Tibial nerve (tissue), 4 donors: ENCODE measurements around the gene FAM81B. TPM values are rescaled to one million over a fixed set of nuclear protein-coding genes. Genes with fewer than 3 reads are reported as not detected.

Experiments
- DNase-seq, 2 donors: peaks; one replicate each; pipeline ENCODE4 v3.0.0-alpha.2; 2019; ENCODE audit warnings: low spot score in 2 of 2
- H3K27ac ChIP-seq, 4 donors: fragments of 200-600 bp; sonication (generic) in 3 of 4; one replicate each; pipeline ENCODE4 v1.5.1; 2017 to 2019; ENCODE audit warnings: mild to moderate bottlenecking in 1 of 4
- H3K27me3 ChIP-seq, 2 donors: fragments of 200-600 bp; sonication (generic) in 1 of 2; one replicate each; pipeline versions ENCODE4 v1.5.1 to v1.6.0; 2017 to 2019
- H3K36me3 ChIP-seq, 3 donors: fragments of 200-600 bp; sonication (generic); one replicate each; pipeline ENCODE4 v1.5.1; 2018 to 2019
- H3K4me1 ChIP-seq, 4 donors: fragments of 200-600 bp; sonication (generic) in 3 of 4; one replicate each; pipeline ENCODE4 v1.5.1; 2017 to 2019
- H3K4me3 ChIP-seq, 4 donors: fragments of 200-600 bp; sonication (generic) in 3 of 4; one replicate each; pipeline ENCODE4 v1.5.1; 2017 to 2019; ENCODE audit warnings: mild to moderate bottlenecking in 1 of 4, moderate library complexity in 1 of 4
- H3K9me3 ChIP-seq, 4 donors: fragments of 200-600 bp; sonication (generic) in 3 of 4; one replicate each; pipeline ENCODE4 v1.5.1; 2017 to 2019
- EP300 ChIP-seq, 2 donors: sonication (generic); formaldehyde crosslinking; IDR thresholded peaks; one replicate each; pipeline ENCODE4 v1.6.1; 2017; ENCODE audit warnings: antibody characterized with exemption in 2 of 2, mild to moderate bottlenecking in 1 of 2
- POLR2A ChIP-seq, 2 donors: fragments of 450-650 bp; IDR thresholded peaks; one replicate each; pipeline ENCODE4 v1.6.1; 2017; ENCODE audit warnings: antibody characterized with exemption in 2 of 2, mild to moderate bottlenecking in 2 of 2, moderate library complexity in 2 of 2
- WGBS, 2 donors: methylation state at CpG; one replicate each; pipeline ENCODE4 v1.1.5; 2018; 5-methylcytosine and 5-hydroxymethylcytosine counted together
- total RNA-seq, 4 donors: library from RNA; depleted of rRNA; stranded (reverse); fragments of >200 nt; gene quantifications; one replicate each; pipeline ENCODE4 v1.1.0, GENCODE V29; 2016
- TF ChIP-seq, protein P1 (sequence below), 5 experiments: fragments of 200-600 bp in 3 of 5; fragments of 450-650 bp in 2 of 5; sonication (generic) in 3 of 5; IDR thresholded peaks; one replicate each; pipeline ENCODE4 v1.5.1; 2016 to 2019; ENCODE audit warnings: antibody characterized with exemption in 5 of 5, mild to moderate bottlenecking in 3 of 5, moderate library complexity in 2 of 5

The FAM81B gene
- total RNA-seq, 4 donors from 2014 or later, result not detected

DNA sequence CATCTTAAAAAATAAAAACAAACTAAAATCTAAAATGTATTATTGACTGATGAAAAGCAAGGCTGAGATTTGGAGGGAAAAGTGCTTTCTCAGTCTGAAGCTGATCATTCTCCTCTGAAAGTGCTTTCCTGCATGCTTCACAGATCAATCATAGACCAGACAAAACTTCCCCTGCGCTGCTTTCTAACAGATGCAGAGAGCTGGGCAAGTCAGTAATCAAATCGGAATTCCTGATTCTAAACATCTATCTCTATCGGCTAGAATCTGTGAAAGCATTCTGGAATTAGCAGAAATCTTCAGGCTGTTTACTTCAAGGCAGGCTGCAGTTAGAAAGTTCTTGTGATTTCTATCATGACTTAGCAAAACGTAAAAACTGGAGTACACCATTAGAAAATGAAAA, 15.6 kb upstream of the FAM81B start:
- DNase-seq, result no peak
- TF ChIP-seq, protein P1, sequence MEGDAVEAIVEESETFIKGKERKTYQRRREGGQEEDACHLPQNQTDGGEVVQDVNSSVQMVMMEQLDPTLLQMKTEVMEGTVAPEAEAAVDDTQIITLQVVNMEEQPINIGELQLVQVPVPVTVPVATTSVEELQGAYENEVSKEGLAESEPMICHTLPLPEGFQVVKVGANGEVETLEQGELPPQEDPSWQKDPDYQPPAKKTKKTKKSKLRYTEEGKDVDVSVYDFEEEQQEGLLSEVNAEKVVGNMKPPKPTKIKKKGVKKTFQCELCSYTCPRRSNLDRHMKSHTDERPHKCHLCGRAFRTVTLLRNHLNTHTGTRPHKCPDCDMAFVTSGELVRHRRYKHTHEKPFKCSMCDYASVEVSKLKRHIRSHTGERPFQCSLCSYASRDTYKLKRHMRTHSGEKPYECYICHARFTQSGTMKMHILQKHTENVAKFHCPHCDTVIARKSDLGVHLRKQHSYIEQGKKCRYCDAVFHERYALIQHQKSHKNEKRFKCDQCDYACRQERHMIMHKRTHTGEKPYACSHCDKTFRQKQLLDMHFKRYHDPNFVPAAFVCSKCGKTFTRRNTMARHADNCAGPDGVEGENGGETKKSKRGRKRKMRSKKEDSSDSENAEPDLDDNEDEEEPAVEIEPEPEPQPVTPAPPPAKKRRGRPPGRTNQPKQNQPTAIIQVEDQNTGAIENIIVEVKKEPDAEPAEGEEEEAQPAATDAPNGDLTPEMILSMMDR (IDR thresholded peaks at IDR 0.05), result no peak
- TF ChIP-seq POLR2A (IDR thresholded peaks at IDR 0.05) (no peak), EP300 (IDR thresholded peaks at IDR 0.05) (no peak)
- Histone ChIP-seq H3K36me3 (no peaks in the 10 kb centered on the region), H3K4me1 (no peaks in the 10 kb centered on the region), H3K27me3 (no peaks in the 10 kb centered on the region), H3K27ac (no peak overlapping the region), H3K9me3 (peaks cover 0 to 9% (median 0%) of the 10 kb centered on the region in 4 donors), H3K4me3 (no peak overlapping the region)
- WGBS, 2 donors, result 72 to 83% methylated on average over 4 of the region's 4 CpGs

DNA sequence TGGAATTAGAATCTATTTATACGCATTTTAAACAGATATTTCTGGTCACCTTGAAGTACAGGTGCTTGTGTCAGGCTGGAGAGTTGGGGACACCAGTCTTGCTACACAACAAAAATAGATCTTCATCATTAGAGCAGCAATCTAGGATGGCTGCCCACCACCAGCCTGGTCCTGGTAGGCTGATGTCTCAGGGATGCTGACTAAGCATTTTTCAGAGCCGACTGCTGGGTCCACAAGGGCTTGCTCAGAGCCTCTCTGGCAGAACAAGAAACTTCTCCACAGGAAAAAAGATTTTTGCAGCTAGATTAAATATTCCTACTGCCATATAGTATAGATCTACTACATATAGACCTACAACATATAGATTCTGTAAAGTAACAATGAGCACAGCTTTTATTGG, 12.0 kb upstream of the FAM81B start:
- TF ChIP-seq, protein P1 (IDR thresholded peaks at IDR 0.05), result no peak
- TF ChIP-seq POLR2A (IDR thresholded peaks at IDR 0.05) (no peak), EP300 (IDR thresholded peaks at IDR 0.05) (no peak)
- WGBS, 2 donors, result 61 to 65% methylated on average over 2 of the region's 2 CpGs

DNA sequence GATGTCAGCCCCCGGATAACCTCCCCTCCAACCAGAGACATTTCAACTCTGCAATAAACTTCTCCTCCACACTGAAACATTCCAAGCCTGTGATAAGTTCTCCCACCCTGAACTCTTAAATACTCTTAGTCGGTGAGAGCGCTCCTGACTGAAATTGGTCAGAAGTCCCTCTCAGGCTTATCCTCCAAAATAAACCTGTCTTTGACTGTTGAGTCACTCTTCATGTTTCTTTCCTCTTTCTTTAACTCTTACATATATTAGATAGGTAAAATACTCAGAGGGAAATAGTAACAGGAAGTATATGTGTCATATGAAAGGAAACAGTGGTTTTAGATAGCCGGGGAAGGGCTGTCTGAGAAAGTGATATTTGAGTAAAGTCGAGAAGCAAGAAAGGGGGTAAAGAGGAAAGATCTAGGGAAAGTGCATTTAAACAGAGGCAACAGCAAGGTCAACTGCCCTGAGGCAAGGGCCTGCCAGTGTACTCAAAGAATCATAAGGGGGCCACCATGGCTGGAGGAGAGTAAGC, 11.0 kb upstream of the FAM81B start:
- Histone ChIP-seq H3K36me3 (no peaks in the 10 kb centered on the region), H3K4me3 (no peak overlapping the region), H3K27ac (no peak overlapping the region), H3K9me3 (peaks cover 0 to 14% (median 0%) of the 10 kb centered on the region in 4 donors), H3K4me1 (no peaks in the 10 kb centered on the region), H3K27me3 (no peaks in the 10 kb centered on the region)
- 89 to 90% methylated on average over 5 of the region's 5 CpGs for WGBS, 2 donors
- TF ChIP-seq POLR2A (IDR thresholded peaks at IDR 0.05), result no peak
- TF ChIP-seq, protein P1 (IDR thresholded peaks at IDR 0.05), result no peak
- no peak for TF ChIP-seq EP300 (IDR thresholded peaks at IDR 0.05)
- no peak for DNase-seq

More for the DNA sequence above, 12.0 kb upstream of the FAM81B start:
- H3K36me3 ChIP-seq, result no peaks in the 10 kb centered on the region
- peaks cover 0 to 14% (median 0%) of the 10 kb centered on the region in 4 donors for H3K9me3 ChIP-seq
- H3K4me1 ChIP-seq, result no peaks in the 10 kb centered on the region
- no peak overlapping the region for H3K4me3 ChIP-seq
- DNase-seq, result no peak
- H3K27ac ChIP-seq, result no peak overlapping the region
- no peaks in the 10 kb centered on the region for H3K27me3 ChIP-seq

DNA sequence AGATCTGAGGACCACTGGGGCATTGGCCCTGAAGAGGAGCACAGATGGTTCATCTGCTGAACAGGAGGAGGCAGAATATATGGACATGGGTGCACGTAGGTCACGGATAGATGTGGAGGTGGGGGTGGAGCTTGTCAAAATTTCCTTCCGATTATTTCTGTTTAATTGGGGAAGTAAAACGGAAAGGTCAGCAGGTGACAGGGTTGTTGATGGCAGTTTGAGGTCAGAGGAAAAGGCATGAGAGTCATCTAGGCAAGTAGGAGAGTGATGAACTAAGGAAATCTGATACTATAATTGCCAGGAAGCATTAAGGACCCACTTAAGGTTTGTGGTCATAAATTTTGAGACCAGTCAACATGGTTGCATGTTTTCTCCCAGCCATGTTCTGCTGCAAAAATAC, 8.4 kb upstream of the FAM81B start:
- TF ChIP-seq POLR2A (IDR thresholded peaks at IDR 0.05), result no peak
- TF ChIP-seq, protein P1 (IDR thresholded peaks at IDR 0.05), result no peak
- no peak for TF ChIP-seq EP300 (IDR thresholded peaks at IDR 0.05)
- Histone ChIP-seq H3K4me3 (no peak overlapping the region), H3K36me3 (no peaks in the 10 kb centered on the region), H3K27me3 (no peaks in the 10 kb centered on the region), H3K4me1 (no peaks in the 10 kb centered on the region), H3K9me3 (peaks cover 0 to 16% (median 0%) of the 10 kb centered on the region in 4 donors), H3K27ac (no peak overlapping the region)
- WGBS, 2 donors, result 31 to 34% methylated on average over 4 of the region's 4 CpGs
- DNase-seq, result no peak

DNA sequence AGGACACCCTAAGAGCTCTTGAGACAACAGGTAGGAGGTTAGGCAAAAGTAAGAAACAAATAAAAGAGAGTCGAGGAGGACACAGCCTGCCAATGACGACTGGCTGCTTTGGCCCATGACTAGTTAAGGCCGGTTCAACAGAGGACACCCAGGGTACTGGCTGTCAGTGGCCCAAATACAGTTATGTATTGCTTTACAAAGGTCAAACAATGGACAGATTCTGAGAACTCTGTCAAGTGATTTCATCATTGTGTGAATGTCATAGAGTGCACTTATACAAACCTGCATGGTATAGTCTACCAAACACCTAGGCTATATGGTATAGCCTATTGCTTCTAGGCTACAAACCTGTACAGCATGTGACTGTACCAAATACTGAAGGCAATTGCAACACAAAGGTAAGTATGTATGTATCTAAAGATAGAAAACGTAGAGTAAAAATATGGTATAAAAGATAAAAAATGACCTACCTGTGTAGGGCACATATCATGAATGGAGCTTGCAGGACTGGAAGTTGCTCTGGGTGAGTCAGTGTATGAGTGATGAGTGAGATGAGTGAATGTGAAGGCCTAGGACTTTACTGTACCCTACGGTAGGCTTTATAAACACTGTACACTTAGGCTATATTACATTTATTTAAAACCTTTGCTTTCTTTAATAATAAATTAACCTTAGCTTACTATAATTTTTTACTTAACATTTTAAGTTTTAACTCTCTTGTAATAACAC, 6.5 kb upstream of the FAM81B start:
- 76 to 81% methylated on average over 5 of the region's 5 CpGs for WGBS, 2 donors
- H3K4me3 ChIP-seq, result no peak overlapping the region
- peaks cover 0 to 19% (median 0%) of the 10 kb centered on the region in 4 donors for H3K9me3 ChIP-seq
- no peak for DNase-seq
- TF ChIP-seq, protein P1 (IDR thresholded peaks at IDR 0.05), result no peak
- TF ChIP-seq EP300 (IDR thresholded peaks at IDR 0.05) (no peak), POLR2A (IDR thresholded peaks at IDR 0.05) (no peak)
- no peaks in the 10 kb centered on the region for H3K36me3 ChIP-seq
- no peaks in the 10 kb centered on the region for H3K4me1 ChIP-seq
- H3K27ac ChIP-seq, result no peak overlapping the region
- no peaks in the 10 kb centered on the region for H3K27me3 ChIP-seq
